ENCODE data around the gene SPP1.

DNA sequence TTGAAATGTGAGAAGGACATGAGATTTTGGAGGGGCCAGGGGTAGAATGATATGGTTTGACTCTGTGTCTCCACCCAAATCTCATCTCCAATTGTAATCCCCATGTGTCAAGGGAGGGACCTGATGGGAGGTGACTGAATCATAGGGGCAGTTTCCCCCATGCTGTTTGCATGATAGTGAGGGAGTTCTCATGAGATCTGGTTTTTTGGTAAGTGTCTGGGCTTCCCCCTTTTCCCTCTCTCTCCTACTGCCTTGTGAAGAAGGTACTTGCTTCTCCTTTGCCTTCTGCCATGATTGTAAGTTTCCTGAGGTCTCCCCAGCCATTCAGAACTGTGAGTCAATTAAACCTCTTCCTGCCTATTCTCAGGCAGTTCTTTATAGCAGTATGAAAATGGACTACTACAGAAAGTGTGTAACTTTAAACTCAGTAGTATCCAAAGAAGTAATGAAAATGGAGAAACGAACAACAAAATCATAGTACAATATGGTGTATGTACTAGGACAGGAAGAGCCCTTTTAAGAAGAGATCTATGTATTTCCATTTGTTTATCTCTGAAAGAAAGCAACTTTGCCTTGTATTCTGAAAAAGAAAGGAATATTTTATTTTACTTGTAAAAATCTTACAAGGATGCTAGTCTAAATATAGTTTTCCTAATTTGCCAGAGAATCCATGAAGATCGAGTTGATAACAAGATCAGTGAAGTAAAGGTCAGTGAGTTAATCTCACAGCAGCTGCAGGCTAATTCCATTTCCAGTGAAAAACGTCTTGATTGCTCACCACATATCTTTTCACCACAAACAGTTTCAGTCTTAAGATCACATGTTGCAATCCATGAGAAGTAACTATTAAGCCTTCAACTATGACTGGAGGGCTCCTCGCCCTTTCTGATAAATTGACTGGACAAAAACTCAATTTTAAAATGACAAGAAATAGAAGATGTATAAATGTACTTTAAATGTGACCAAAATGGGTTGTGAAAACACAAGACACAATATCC is 52.4 kb downstream of the SPP1 start:
- TF ChIP-seq, protein P1, sequence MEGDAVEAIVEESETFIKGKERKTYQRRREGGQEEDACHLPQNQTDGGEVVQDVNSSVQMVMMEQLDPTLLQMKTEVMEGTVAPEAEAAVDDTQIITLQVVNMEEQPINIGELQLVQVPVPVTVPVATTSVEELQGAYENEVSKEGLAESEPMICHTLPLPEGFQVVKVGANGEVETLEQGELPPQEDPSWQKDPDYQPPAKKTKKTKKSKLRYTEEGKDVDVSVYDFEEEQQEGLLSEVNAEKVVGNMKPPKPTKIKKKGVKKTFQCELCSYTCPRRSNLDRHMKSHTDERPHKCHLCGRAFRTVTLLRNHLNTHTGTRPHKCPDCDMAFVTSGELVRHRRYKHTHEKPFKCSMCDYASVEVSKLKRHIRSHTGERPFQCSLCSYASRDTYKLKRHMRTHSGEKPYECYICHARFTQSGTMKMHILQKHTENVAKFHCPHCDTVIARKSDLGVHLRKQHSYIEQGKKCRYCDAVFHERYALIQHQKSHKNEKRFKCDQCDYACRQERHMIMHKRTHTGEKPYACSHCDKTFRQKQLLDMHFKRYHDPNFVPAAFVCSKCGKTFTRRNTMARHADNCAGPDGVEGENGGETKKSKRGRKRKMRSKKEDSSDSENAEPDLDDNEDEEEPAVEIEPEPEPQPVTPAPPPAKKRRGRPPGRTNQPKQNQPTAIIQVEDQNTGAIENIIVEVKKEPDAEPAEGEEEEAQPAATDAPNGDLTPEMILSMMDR (IDR thresholded peaks at IDR 0.05), result no peak
- TF ChIP-seq POLR2A (IDR thresholded peaks at IDR 0.05), result no peak
- no peak for TF ChIP-seq POLR2AphosphoS5 (IDR thresholded peaks at IDR 0.05; ENCODE audit: insufficient read depth in 1 of 2, low read depth in 1 of 2)
